Keratinocyte (primary cell): Measurements from ENCODE around the gene CHRD. TPM values are rescaled to one million over a fixed set of nuclear protein-coding genes. Genes with fewer than 3 reads are reported as not detected.

Experiments
- DNase-seq: peaks from one replicate; pipeline ENCODE4 v3.0.0-alpha.2; 2011; ENCODE audit warnings: low read depth, missing footprints, low spot score
- FAIRE-seq: peaks from 2 replicates; lab custom pipeline; 2011; peaks lifted over from hg19 to GRCh38; lab: Jason Lieb, UNC
- H2AFZ ChIP-seq: 2 replicates; pipeline ENCODE4 v1.6.0; 2012; ENCODE audit warnings: low read length, control low read depth, inconsistent platforms; ENCODE audit not compliant: control insufficient read depth
- H3K27ac ChIP-seq: 2 replicates; pipeline ENCODE4 v1.5.1; 2011; ENCODE audit warnings: low read length; ENCODE audit not compliant: control insufficient read depth, insufficient read depth
- H3K27me3 ChIP-seq: 3 replicates; pipeline ENCODE4 v1.6.0; 2011; ENCODE audit warnings: low read length; ENCODE audit not compliant: control insufficient read depth, insufficient read depth; ENCODE audit errors: extremely low read depth
- H3K36me3 ChIP-seq, 2 experiments: 2 replicates in 1 of 2; 3 replicates in 1 of 2; pipeline ENCODE4 v1.5.1; 2011; ENCODE audit warnings: low read length in 2 of 2, mild to moderate bottlenecking in 1 of 2; ENCODE audit not compliant: control insufficient read depth in 2 of 2, insufficient read depth in 2 of 2; ENCODE audit errors: extremely low read depth in 1 of 2
- H3K4me1 ChIP-seq: 3 replicates; pipeline ENCODE4 v1.5.1; 2011; ENCODE audit warnings: low read length; ENCODE audit not compliant: control insufficient read depth, insufficient read depth; ENCODE audit errors: extremely low read depth
- H3K4me2 ChIP-seq: 3 replicates; pipeline ENCODE4 v1.6.0; 2011; ENCODE audit warnings: low read depth, low read length; ENCODE audit not compliant: control insufficient read depth, insufficient read depth; ENCODE audit errors: extremely low read depth
- H3K4me3 ChIP-seq, 3 experiments: fragments of 200-600 bp in 1 of 3; sonication (generic) in 1 of 3; 2 replicates in 2 of 3; 3 replicates in 1 of 3; pipeline ENCODE4 v1.5.1; 2011 to 2016; ENCODE audit warnings: low read length in 3 of 3, mild to moderate bottlenecking in 3 of 3, control low read depth in 2 of 3, inconsistent platforms in 1 of 3, low read depth in 1 of 3, mixed read lengths in 1 of 3, mixed run types in 1 of 3, moderate library complexity in 1 of 3; ENCODE audit not compliant: control insufficient read depth in 2 of 3, insufficient read depth in 2 of 3; ENCODE audit errors: extremely low read depth in 1 of 3
- H3K79me2 ChIP-seq: 2 replicates; pipeline ENCODE4 v1.6.0; 2012; ENCODE audit warnings: low read length; ENCODE audit not compliant: control insufficient read depth, insufficient read depth
- H3K9ac ChIP-seq: 3 replicates; pipeline ENCODE4 v1.6.0; 2011; ENCODE audit warnings: low read length; ENCODE audit not compliant: control insufficient read depth, insufficient read depth; ENCODE audit errors: extremely low read depth
- H3K9me1 ChIP-seq: 3 replicates; pipeline ENCODE4 v1.6.0; 2011; ENCODE audit warnings: low read length; ENCODE audit not compliant: control insufficient read depth, insufficient read depth; ENCODE audit errors: extremely low read depth
- H3K9me3 ChIP-seq: 2 replicates; pipeline ENCODE4 v1.5.1; 2012; ENCODE audit warnings: low read depth, low read length; ENCODE audit not compliant: control insufficient read depth
- H4K20me1 ChIP-seq: 3 replicates; pipeline ENCODE4 v1.6.0; 2011; ENCODE audit warnings: low read length; ENCODE audit not compliant: control insufficient read depth, insufficient read depth; ENCODE audit errors: extremely low read depth
- CTCF ChIP-seq, 3 experiments: IDR thresholded peaks in 1 of 3; conservative IDR thresholded peaks in 1 of 3; optimal IDR thresholded peaks in 1 of 3; 2 replicates in 2 of 3; 3 replicates in 1 of 3; pipeline versions ENCODE3 to v1.5.1; 2011; ENCODE audit warnings: low read length in 3 of 3, mild to moderate bottlenecking in 3 of 3, moderate library complexity in 2 of 3, control low read depth in 1 of 3, inconsistent platforms in 1 of 3; ENCODE audit not compliant: insufficient read depth in 2 of 3; ENCODE audit errors: extremely low read depth in 1 of 3
- EZH2 ChIP-seq: IDR thresholded peaks from one replicate; pipeline ENCODE4 v1.6.1; 2012; ENCODE audit warnings: inconsistent platforms, mild to moderate bottlenecking, low read length, moderate library complexity
- dilution Hi-C: fragments of 300-500 bp; cut with MboI; formaldehyde crosslinking; loops from one replicate; pipeline ENCODE4 v1.7.0; 2020; ENCODE audit warnings: low sequenced_read_pairs; ENCODE audit not compliant: extremely low pct_ligation_motif_present
- polyA plus RNA-seq, 5 experiments: library from polyadenylated mRNA; depleted of rRNA in 3 of 5; stranded (reverse) in 3 of 5; stranded (forward) in 1 of 5; unstranded in 1 of 5; fragments of >200 nt; gene quantifications; 1 replicate in 1 of 5; 2 replicates in 3 of 5; 3 replicates in 1 of 5; pipeline versions ENCODE4 v1.2.1 to v1.2.3, GENCODE V29; 2011 to 2012; ENCODE audit warnings: missing spikeins in 2 of 5, low read depth in 1 of 5, low replicate concordance in 1 of 5

CHRD gene
- polyA plus RNA-seq, 1 donor (not counting 4 experiments of a cell fraction or from before 2014, with no cell fraction given) = not detected

- FAIRE-seq (no peak), DNase-seq (no peak)
- H2AFZ ChIP-seq = no peak overlapping the region
- peak overlapping the region; percentile 73 for H3K4me2 ChIP-seq
- H4K20me1 ChIP-seq = peaks cover 14% of the 10 kb centered on the region
- no peak for TF ChIP-seq CTCF (optimal IDR thresholded peaks at IDR 0.05 in 1 of 3, IDR thresholded peaks at IDR 0.05 in 1 of 3, conservative IDR thresholded peaks at IDR 0.05 in 1 of 3; ENCODE audit: extremely low read depth in 1 of 3, insufficient read depth in 2 of 3, low read length in 3 of 3)
- TF ChIP-seq EZH2 = no peak
- no peak overlapping the region for H3K4me3 ChIP-seq
- peaks cover 3% of the 10 kb centered on the region for H3K9me1 ChIP-seq
- peak overlapping the region; percentile 64 for H3K9ac ChIP-seq
- H3K27ac ChIP-seq = peak overlapping the region; percentile 85
- no peaks in the 10 kb centered on the region for H3K27me3 ChIP-seq
- H3K9me3 ChIP-seq = no peaks in the 10 kb centered on the region
- peaks cover 30% of the 10 kb centered on the region for H3K79me2 ChIP-seq
- H3K36me3 ChIP-seq = peaks cover 48 to 52% of the 10 kb centered on the region in 2 experiments
- H3K4me1 ChIP-seq = peaks cover 69% of the 10 kb centered on the region
- dilution Hi-C loops = no loop called here
Observed at GRCh38 chr3:184333190-184333589, 46.7 kb upstream of the CHRD start.

DNA sequence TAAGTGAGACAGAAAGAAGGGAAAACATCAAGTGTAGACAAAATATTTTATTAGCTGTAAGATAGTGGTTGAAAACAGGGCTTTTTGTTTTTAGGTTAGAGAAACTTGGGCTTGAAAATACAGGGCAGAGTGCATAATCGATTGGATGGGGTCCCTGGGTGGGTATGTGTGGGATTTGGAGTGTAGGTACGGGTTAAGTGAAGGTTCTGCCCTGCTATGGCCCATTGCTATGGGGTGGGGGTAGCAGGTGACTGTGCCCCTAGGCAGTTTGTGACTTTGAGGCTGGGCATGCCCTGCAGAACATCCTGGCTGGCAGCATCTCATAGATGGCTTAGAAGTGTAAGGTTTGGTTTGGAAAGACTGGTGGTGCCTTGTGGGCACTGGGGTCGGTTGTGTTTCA lies 46.2 kb upstream of the CHRD start:
- FAIRE-seq (no peak), DNase-seq (no peak)
- Histone ChIP-seq H3K4me2 (peak overlapping the region; percentile 15), H4K20me1 (peaks cover 14% of the 10 kb centered on the region), H3K79me2 (peaks cover 27% of the 10 kb centered on the region), H3K27me3 (no peaks in the 10 kb centered on the region), H2AFZ (no peak overlapping the region), H3K4me3 (no peak overlapping the region), H3K27ac (peak overlapping the region; percentile 85), H3K9ac (peak overlapping the region; percentile 64), H3K9me1 (peaks cover 3% of the 10 kb centered on the region), H3K36me3 (peaks cover 43 to 48% of the 10 kb centered on the region in 2 experiments), H3K4me1 (peaks cover 74% of the 10 kb centered on the region), H3K9me3 (no peaks in the 10 kb centered on the region)
- dilution Hi-C loops = no loop called here
- no peak for TF ChIP-seq CTCF (optimal IDR thresholded peaks at IDR 0.05 in 1 of 3, IDR thresholded peaks at IDR 0.05 in 1 of 3, conservative IDR thresholded peaks at IDR 0.05 in 1 of 3; ENCODE audit: extremely low read depth in 1 of 3, insufficient read depth in 2 of 3, low read length in 3 of 3)
- TF ChIP-seq EZH2 = no peak
